ENCODE measurements around the gene RBMY1J. TPM values are rescaled to one million over a fixed set of nuclear protein-coding genes. Genes with fewer than 3 reads are reported as not detected.

RBMY1J gene
- total RNA-seq, result not detected in 2 replicates

DNA sequence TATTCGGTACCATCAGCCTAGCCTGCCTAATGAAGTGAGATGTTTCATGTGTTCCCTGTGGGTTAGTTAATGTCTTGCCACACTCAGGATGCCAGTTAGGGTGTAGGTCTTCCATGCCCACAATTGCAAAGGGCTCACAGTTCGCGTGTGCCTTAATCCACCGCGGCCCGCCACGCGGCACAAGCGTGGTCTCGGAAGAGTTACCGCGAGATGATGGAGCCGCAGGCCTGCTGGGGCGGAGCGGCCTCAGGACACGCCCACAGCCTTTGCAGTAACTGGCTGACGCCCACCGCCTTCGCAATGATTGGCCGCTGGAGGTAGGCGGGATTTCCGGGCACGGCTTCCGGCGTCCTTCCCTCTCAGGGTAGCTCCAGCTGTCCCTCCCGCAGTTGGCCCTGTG, at the start of gene RBMY1J:
RBMY1J (plus strand) TSS at position 301 of the 400 bp plus-strand sequence. CDS start 2,038 bp downstream, outside the sequence.

Other genes with a start within 250 kb of the RBMY1J start
- gene RBMY1F, start 220.5 kb upstream of the RBMY1J start, total RNA-seq, result not detected in 2 replicates

Measured in articular chondrocyte of knee joint (primary cell).